GM21447 (cell line): ENCODE results near the gene ALDH3A1.

Experiments
- ATAC-seq: cut with Tn5 transposase; IDR thresholded peaks from one replicate; pipeline ENCODE4 v1.9.1; 2021; ENCODE audit not compliant: unreplicated experiment

ALDH3A1 gene

GRCh38 chr17:19705771-19706770, 42.0 kb downstream of the ALDH3A1 start:
- no peak for ATAC-seq

DNA sequence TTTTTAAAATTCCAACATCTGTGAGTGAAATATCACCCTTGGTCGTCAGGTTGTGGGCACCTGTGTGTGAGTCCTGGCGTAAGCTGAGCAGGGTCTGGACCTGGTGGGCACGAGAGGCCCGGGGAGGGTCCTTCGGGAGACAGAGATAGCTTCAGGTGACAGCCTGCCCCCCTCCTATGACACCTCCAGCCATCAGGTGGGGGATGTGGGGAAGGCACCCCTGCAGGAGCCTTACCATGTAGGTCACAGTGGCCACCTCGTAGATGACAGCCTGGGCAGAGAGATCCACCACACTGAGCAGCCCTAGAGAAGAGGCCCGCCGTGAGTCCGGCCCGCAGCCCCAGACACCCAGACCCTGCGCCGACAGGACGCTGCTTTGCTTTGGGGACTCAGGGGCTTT, 42.9 kb downstream of the ALDH3A1 start:
- ATAC-seq = no peak

GRCh38 chr17:19703828-19704613, 44.1 kb downstream of the ALDH3A1 start:
- no peak for ATAC-seq

DNA sequence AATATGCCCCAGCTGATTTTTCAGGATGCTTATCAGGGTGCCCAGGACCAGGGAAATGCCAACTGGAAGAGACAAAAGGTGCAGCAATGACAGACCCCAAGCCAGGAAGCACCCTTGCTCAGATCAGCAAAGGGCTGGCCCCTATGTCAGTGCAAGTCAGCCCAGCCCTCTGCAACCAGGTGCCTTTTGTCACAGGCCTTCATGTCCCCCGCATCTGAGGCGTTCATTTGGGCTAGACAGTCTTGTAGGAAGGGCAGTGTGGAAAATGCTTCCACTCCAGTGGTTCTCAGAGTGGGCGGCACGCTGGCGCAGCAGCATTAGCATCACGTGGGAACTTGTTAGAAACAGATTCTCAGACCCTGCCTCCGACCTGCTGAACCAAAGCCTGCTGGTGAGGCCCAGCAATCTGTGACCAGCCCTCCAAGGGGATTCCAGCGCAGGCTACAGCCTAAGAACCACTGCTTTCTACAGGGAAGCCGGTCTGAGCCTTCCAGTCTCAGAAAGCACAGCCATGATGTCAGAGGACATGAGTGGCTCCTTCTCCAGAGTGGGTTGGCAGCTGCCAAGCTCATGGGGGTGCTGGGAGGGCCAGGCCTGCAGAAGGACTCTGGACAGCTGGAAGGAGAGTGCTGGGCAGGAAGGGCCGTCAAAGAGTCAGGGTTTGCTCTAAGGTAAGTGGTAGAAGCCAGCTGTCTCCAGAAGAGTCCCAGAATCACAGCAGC, 44.8 kb downstream of the ALDH3A1 start:
- ATAC-seq = no peak

DNA sequence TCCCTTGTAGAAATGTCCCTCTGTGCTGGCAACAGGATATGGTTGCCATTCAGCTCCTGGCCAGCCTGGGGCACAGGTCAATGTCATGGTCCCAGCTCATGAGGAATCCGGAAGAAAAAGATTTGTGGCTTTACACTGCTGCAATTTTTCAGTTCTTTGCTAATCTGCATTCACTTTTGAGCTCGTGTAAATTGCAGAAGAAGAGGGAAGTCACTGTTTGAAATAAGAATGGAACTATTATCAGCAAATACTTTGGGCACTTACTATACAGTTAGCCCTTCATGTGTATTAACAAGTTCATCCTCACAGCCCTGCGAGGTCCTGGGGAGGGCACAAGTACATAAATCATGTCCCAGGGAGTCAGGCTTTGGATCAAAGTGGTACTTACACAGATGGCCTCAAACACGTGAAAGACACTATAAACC, 45.9 kb downstream of the ALDH3A1 start:
- no peak for ATAC-seq
